ENCODE measurements around the gene ZCCHC24.

ZCCHC24 gene

GRCh38 chr10:79445161-79445976, at the start of gene ZCCHC24:
ZCCHC24 (minus strand) TSS chr10:79445624; CDS start chr10:79445440, 184 bp downstream.
- Mint-ChIP-seq H3K9me3 (no peaks in the 10 kb centered on the region), H3K36me3 (ENCODE audit: low read depth) (no peaks in the 10 kb centered on the region), H3K4me1 (ENCODE audit: low read depth) (peaks cover 54% of the 10 kb centered on the region), H3K4me3 (peak within 1 kb of the TSS; percentile 86), H3K27me3 (peaks cover 35% of the 10 kb centered on the region), H3K27ac (peak within 1 kb of the TSS; percentile 87)
- intact Hi-C loops (cut with micrococcal nuclease): no loop called here

DNA sequence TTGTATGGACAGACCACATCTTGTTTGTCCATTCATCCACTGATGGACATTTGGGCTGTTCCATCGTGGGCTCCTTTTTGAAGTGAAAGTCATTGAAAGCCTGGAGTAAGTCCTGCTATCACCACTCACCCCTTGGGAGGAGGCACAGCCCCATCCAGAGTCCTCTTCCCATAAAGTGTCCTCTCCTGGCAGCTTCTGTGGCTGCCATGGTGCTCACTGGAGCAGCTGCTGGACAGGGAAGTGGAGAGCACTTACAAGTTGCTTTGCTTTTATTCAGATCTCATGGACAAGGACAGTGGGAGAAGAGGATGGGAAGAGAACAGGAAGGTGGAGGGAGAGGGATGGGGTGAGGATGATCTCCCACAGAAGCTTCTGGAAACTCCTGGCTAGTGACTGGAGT, 48.4 kb upstream of the ZCCHC24 start:
- H3K4me3 Mint-ChIP-seq: no peak overlapping the region
- no peaks in the 10 kb centered on the region for H3K36me3 Mint-ChIP-seq (ENCODE audit: low read depth)
- intact Hi-C loops (cut with micrococcal nuclease): no loop called here
- peaks cover 46% of the 10 kb centered on the region for H3K27me3 Mint-ChIP-seq
- no peaks in the 10 kb centered on the region for H3K9me3 Mint-ChIP-seq
- peaks cover 14% of the 10 kb centered on the region for H3K4me1 Mint-ChIP-seq (ENCODE audit: low read depth)
- no peak overlapping the region for H3K27ac Mint-ChIP-seq

- Mint-ChIP-seq H3K4me1 (ENCODE audit: low read depth) (peaks cover 23% of the 10 kb centered on the region), H3K9me3 (no peaks in the 10 kb centered on the region), H3K27ac (peak overlapping the region; percentile 41), H3K4me3 (no peak overlapping the region), H3K27me3 (peaks cover 47% of the 10 kb centered on the region), H3K36me3 (ENCODE audit: low read depth) (no peaks in the 10 kb centered on the region)
- intact Hi-C loops (cut with micrococcal nuclease): no loop called here
These were observed 47.4 kb upstream of the ZCCHC24 start for GRCh38 chr10:79492839-79493238.

DNA sequence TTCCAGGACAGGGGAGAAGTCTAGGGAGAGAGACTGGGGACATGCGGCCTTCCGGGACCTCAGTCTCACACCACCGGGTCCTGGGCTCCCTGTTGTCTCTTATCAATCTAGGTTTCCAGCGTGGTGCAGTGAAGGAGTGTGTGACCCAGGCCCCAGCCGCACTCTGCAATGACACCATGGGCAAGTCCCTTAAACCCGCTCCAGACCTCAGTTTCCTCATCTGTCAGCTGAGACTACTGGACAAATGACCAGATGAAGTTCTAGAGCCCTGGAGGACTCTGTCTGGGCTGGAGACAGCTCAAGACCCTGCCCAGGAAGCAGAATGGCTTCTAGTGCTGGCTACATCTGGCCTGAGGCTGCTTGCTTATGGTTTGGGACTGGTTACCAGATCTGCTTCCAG, 46.8 kb upstream of the ZCCHC24 start:
- Mint-ChIP-seq H3K4me3 (no peak overlapping the region), H3K27ac (peak overlapping the region; percentile 41), H3K27me3 (peaks cover 45% of the 10 kb centered on the region), H3K36me3 (ENCODE audit: low read depth) (no peaks in the 10 kb centered on the region), H3K4me1 (ENCODE audit: low read depth) (peaks cover 24% of the 10 kb centered on the region), H3K9me3 (no peaks in the 10 kb centered on the region)
- intact Hi-C loops (cut with micrococcal nuclease): no loop called here

- H3K27me3 Mint-ChIP-seq: peaks cover 41% of the 10 kb centered on the region
- peaks cover 24% of the 10 kb centered on the region for H3K4me1 Mint-ChIP-seq (ENCODE audit: low read depth)
- H3K27ac Mint-ChIP-seq: peak overlapping the region; percentile 68
- no peak overlapping the region for H3K4me3 Mint-ChIP-seq
- H3K36me3 Mint-ChIP-seq (ENCODE audit: low read depth): no peaks in the 10 kb centered on the region
- intact Hi-C loops (cut with micrococcal nuclease): no loop called here
- no peaks in the 10 kb centered on the region for H3K9me3 Mint-ChIP-seq
These were observed 45.9 kb upstream of the ZCCHC24 start for GRCh38 chr10:79491143-79491835.

DNA sequence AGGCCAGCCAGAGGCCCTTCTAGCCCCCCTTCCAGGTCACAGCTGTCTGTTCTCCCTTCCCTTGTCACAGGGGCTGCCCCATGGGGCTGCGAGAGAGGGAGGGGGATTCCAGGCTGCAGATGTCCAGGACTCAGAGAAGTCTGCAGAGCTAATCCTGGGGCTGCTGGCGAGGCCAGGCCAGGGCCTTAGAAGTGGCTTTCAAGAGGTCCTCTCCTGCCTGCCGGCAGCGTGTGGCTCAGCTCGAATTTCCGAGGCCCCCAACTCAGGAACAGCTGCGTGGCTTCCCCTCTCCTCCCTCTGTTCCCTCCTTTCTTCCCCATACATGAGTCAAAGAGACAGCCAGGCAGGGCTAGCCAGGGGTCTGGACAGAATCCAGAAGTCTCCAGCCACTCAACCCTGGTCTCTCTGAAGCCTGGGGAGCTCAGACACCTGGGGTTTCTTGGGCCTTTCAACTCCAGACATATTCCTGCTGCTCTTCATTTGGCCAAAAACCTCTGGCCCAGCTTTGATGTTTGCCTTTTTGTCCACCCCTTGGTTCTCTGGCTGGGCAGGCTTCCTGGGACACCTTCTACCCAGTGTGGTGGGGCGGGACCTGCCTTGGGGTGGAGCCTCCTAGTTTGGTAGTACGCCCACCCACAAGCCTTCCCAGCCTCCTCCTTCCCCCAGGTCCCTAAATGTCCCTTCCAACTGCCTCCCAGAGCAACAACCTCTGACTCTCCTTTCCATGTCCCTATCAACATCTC, 45.1 kb upstream of the ZCCHC24 start:
- intact Hi-C loops (cut with micrococcal nuclease): no loop called here
- Mint-ChIP-seq H3K9me3 (no peaks in the 10 kb centered on the region), H3K4me1 (ENCODE audit: low read depth) (peaks cover 24% of the 10 kb centered on the region), H3K36me3 (ENCODE audit: low read depth) (no peaks in the 10 kb centered on the region), H3K27ac (peak overlapping the region; percentile 68), H3K4me3 (no peak overlapping the region), H3K27me3 (peaks cover 37% of the 10 kb centered on the region)

- Mint-ChIP-seq H3K27me3 (peaks cover 30% of the 10 kb centered on the region), H3K27ac (no peak overlapping the region), H3K9me3 (no peaks in the 10 kb centered on the region), H3K36me3 (ENCODE audit: low read depth) (no peaks in the 10 kb centered on the region), H3K4me3 (no peak overlapping the region), H3K4me1 (ENCODE audit: low read depth) (peaks cover 24% of the 10 kb centered on the region)
- intact Hi-C loops (cut with micrococcal nuclease): no loop called here
These were observed 43.4 kb upstream of the ZCCHC24 start for GRCh38 chr10:79488870-79489269.

DNA sequence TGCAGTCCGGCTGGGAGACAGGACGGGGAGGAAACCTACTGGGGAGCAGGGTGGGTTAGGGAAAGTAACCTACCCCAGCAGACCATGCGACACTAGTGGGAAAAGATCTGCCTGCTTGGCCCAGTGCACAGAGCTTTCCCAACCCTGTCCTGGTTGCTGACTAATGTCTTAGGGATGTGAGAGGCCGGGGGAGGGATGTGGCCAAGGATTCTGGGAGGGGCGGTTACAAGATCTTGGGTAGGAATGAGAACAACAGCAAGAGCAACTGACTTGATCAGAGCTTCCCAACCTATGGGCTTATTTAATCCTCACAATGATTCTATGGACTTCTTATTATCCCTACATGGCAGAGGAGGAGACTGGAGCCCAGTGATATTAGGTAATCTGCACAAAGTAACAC, 42.9 kb upstream of the ZCCHC24 start:
- no peaks in the 10 kb centered on the region for H3K36me3 Mint-ChIP-seq (ENCODE audit: low read depth)
- peaks cover 24% of the 10 kb centered on the region for H3K4me1 Mint-ChIP-seq (ENCODE audit: low read depth)
- peaks cover 26% of the 10 kb centered on the region for H3K27me3 Mint-ChIP-seq
- no peaks in the 10 kb centered on the region for H3K9me3 Mint-ChIP-seq
- no peak overlapping the region for H3K4me3 Mint-ChIP-seq
- H3K27ac Mint-ChIP-seq: no peak overlapping the region
- intact Hi-C loops (cut with micrococcal nuclease): no loop called here

GRCh38 chr10:79487296-79488194, 42.1 kb upstream of the ZCCHC24 start:
- intact Hi-C loops (cut with micrococcal nuclease): loop anchor here (1.0 kb wide), 1 partner anchor 113 kb away; no protein-coding TSS in a partner anchor
- Mint-ChIP-seq H3K36me3 (ENCODE audit: low read depth) (no peaks in the 10 kb centered on the region), H3K27me3 (peaks cover 20% of the 10 kb centered on the region), H3K27ac (no peak overlapping the region), H3K9me3 (no peaks in the 10 kb centered on the region), H3K4me3 (no peak overlapping the region), H3K4me1 (ENCODE audit: low read depth) (peaks cover 24% of the 10 kb centered on the region)

DNA sequence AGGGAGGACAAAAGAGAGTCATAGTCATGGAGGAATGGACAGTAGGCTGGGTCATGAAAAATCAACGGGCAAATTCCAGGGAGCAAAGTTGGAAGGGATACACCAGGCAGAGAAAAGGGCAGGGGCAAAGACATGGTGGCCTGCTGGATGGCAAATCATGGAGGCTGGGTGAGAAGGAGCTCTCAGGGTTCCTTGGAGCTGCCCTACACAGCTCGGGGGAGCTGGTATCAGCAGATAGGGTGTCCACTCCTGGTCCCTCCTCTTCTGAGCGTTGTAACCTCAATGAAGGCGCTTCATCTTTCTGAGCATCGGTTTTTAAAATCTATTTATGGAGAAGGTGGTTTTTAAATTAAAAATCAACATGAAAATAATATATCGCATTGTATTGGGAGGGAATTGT, 39.1 kb upstream of the ZCCHC24 start:
- H3K36me3 Mint-ChIP-seq (ENCODE audit: low read depth): no peaks in the 10 kb centered on the region
- H3K4me3 Mint-ChIP-seq: no peak overlapping the region
- peaks cover 10% of the 10 kb centered on the region for H3K4me1 Mint-ChIP-seq (ENCODE audit: low read depth)
- H3K27ac Mint-ChIP-seq: no peak overlapping the region
- intact Hi-C loops (cut with micrococcal nuclease): no loop called here
- H3K27me3 Mint-ChIP-seq: peaks cover 27% of the 10 kb centered on the region
- H3K9me3 Mint-ChIP-seq: no peaks in the 10 kb centered on the region

- intact Hi-C loops (cut with micrococcal nuclease): no loop called here
- Mint-ChIP-seq H3K36me3 (ENCODE audit: low read depth) (no peaks in the 10 kb centered on the region), H3K4me1 (ENCODE audit: low read depth) (peaks cover 10% of the 10 kb centered on the region), H3K9me3 (no peaks in the 10 kb centered on the region), H3K27me3 (peaks cover 29% of the 10 kb centered on the region), H3K27ac (no peak overlapping the region), H3K4me3 (no peak overlapping the region)
These were observed 38.5 kb upstream of the ZCCHC24 start for GRCh38 chr10:79483948-79484347.

GRCh38 chr10:79483299-79483698, 37.9 kb upstream of the ZCCHC24 start:
- intact Hi-C loops (cut with micrococcal nuclease): no loop called here
- H3K27ac Mint-ChIP-seq: no peak overlapping the region
- peaks cover 27% of the 10 kb centered on the region for H3K27me3 Mint-ChIP-seq
- H3K4me3 Mint-ChIP-seq: no peak overlapping the region
- no peaks in the 10 kb centered on the region for H3K36me3 Mint-ChIP-seq (ENCODE audit: low read depth)
- H3K9me3 Mint-ChIP-seq: no peaks in the 10 kb centered on the region
- peaks cover 6% of the 10 kb centered on the region for H3K4me1 Mint-ChIP-seq (ENCODE audit: low read depth)

DNA sequence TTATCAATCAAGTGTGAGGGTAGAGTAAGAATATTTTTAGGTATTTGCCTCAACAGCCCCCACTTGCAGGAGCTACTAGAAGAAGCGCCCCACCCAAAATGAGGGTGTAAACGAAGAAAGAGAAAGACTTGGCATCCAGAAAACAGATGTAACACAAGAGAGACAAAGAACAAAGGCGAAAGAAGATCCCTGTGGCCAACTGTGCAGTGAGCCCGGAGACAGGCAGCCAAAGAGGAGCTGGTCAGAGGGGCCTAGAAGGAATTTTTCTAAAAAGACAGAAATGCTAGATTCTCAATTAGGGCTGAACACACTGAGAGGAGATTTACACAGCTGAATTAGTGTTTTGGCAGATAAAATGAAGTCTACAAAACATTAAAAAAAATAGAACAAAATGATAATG, 37.3 kb upstream of the ZCCHC24 start:
- H3K4me3 Mint-ChIP-seq: no peak overlapping the region
- H3K27me3 Mint-ChIP-seq: peaks cover 21% of the 10 kb centered on the region
- no peak overlapping the region for H3K27ac Mint-ChIP-seq
- H3K4me1 Mint-ChIP-seq (ENCODE audit: low read depth): no peaks in the 10 kb centered on the region
- no peaks in the 10 kb centered on the region for H3K36me3 Mint-ChIP-seq (ENCODE audit: low read depth)
- intact Hi-C loops (cut with micrococcal nuclease): no loop called here
- no peaks in the 10 kb centered on the region for H3K9me3 Mint-ChIP-seq

All from dendritic cell treated with granulocyte-macrophage colony-stimulating factor and Interleukin-4, amounts not matched to agents 40 ng/mL and 50 ng/mL, for 4 days (primary cell).